GM19238 (cell line): ENCODE measurements around the gene PRR36.

Experiments used
- DNase-seq: peaks from one replicate; pipeline ENCODE4 v3.0.0; 2011; ENCODE audit warnings: low spot score; ENCODE audit not compliant: insufficient read length

The PRR36 gene

DNA sequence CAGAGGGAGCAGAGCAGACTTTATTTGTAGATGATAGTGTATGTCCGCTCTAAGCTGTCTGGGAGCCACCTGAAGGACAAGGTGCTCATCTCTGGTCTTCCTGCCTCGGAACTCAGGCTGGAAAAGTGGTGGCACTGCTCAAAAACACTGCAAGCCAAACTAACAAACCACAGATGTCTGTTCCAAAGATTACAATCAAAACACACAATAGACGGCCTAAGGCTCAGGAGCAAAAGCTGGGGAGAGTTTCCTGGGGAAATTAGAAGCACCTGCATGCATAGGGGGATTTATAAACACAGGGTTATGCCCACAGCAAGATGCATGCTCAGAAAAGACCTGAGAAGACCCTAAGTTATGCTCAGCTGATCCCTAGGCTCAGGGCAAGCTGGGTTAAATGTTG lies 53.6 kb downstream of the PRR36 start:
- DNase-seq, result no peak

DNA sequence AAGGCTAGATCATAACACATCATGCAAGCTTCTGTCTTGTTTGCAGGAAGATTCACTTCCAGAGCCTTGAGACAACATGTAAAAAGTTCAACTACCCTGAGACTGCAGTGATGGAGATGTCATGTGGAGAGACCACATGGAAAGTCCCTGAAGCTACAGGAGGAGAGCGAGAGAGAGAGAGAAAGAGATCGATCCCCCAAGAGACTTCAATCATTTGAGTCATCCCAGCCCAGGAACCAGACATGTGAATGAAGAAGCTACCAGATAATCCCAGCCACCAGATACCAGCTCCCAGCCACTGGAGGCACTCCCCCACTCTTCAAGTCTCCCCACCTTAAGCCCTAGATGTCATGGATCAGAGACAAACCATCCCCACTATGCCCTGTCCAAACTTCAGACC lies 54.9 kb downstream of the PRR36 start:
- no peak for DNase-seq

DNA sequence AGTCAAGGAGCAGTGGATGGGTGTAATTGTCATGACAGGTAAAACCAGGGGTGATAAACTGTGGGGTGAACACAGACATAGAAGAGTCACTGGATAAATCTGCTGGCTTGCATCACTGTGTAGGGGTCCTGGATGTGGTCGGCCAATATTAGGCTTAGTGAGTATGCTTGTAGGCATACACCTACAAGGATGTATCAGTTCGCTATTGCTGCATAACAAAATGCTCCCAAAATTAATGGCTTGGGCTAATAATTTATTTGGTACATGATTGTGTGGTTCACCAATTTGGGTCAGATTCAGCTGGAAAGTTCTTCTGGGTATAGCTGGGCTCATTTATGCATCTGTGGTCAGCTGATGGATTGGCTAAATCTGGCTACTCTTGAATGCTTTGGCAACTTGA lies 55.4 kb downstream of the PRR36 start:
- no peak for DNase-seq
